GM21515 (cell line): ENCODE results near the gene HK3.

Source experiments
- ATAC-seq: cut with Tn5 transposase; IDR thresholded peaks from one replicate; pipeline ENCODE4 v1.9.1; 2021; ENCODE audit not compliant: unreplicated experiment

The HK3 gene

GRCh38 chr5:176870110-176870591 lies 29.0 kb downstream of the HK3 start:
- ATAC-seq = no peak

- no peak for ATAC-seq
Measured at GRCh38 chr5:176869501-176870109, 29.5 kb downstream of the HK3 start.

DNA sequence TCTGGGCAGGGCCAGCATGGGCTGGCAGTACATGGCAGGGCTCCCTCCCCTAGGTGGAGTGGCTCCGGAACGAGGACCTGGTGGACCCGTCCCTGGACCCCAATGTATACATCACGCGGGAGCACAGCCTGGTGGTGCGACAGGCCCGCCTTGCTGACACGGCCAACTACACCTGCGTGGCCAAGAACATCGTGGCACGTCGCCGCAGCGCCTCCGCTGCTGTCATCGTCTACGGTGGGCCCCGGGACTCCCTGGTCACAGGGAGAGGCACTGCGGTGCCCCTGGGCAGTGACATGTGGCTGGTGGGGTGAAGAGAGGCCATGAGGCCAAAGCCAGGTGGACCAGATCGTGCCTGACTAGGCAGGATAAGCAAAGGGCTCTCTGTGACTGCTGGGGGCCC lies 30.4 kb downstream of the HK3 start:
- ATAC-seq = no peak

DNA sequence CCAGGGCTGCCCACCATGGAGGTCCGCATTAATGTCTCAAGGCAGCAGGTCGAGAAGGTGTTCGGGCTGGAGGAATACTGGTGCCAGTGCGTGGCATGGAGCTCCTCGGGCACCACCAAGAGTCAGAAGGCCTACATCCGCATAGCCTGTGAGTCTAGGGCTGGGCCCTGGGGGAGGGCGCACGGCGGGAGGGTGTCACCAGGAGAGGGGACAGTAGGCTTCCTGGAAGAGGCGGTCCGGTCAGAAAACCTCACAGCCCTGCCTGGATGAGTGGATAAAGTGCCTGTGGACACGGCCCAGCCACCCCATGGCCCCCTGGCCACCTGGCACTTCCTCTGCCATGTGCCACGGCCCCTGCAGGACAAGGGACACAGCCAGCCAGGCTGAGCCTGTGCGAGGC lies 31.0 kb downstream of the HK3 start:
- ATAC-seq = no peak

DNA sequence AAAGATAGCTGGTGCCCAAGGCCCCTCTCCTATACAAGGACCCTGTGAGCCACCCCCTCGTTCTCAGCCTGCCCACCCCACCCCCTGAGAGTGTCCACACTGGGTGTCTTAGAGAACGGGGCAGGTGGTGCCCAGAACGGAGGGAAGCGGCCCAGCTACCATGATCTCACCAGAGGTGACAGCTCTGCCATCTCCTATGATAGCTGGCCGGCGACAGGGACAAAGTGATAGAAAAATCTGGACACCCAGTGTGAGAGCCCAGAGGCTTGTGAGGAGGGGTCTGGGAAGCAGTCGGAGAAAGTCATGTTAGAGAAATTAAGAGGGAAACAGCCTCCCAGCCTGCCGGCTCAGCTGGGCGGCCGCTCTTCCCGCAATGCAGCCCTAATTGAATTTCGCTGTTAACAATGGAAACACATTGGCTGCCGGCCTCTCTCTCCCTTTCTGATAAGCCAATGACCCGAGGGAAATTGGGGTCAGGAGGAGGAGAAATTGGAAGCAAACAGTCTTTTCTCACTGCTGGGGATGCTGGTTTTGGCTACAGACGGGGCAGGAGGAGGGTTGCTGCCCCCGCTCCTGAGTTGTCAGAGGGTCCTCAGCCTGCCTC lies 32.3 kb downstream of the HK3 start:
- ATAC-seq = no peak

- ATAC-seq = no peak
Measured at GRCh38 chr5:176865964-176866363, 33.2 kb downstream of the HK3 start.

- no peak for ATAC-seq
Measured at GRCh38 chr5:176864755-176865154, 34.4 kb downstream of the HK3 start.

DNA sequence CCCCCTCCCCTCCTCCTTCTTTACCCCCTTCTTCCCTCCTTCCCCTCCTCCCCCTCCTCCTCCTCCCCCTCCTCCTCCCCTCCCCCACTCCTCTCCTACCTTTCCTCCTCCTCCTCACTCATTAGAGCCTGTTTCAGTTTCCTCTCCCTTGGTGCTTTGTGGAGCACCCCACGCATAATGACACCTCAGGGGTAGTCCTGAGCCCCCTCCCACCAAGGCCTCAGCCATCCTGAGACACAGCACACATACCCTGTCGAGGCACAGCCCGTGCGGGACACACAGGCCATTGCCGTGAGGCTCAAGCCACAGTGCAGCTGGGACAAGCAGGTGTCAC lies 35.4 kb downstream of the HK3 start:
- ATAC-seq = no peak

- ATAC-seq = no peak
Measured at GRCh38 chr5:176863041-176863764, 35.9 kb downstream of the HK3 start.

GRCh38 chr5:176862330-176862995 lies 36.7 kb downstream of the HK3 start:
- no peak for ATAC-seq

- ATAC-seq = no peak
Measured at GRCh38 chr5:176861276-176861675, 37.9 kb downstream of the HK3 start.

GRCh38 chr5:176860381-176860780 lies 38.8 kb downstream of the HK3 start:
- ATAC-seq = no peak

DNA sequence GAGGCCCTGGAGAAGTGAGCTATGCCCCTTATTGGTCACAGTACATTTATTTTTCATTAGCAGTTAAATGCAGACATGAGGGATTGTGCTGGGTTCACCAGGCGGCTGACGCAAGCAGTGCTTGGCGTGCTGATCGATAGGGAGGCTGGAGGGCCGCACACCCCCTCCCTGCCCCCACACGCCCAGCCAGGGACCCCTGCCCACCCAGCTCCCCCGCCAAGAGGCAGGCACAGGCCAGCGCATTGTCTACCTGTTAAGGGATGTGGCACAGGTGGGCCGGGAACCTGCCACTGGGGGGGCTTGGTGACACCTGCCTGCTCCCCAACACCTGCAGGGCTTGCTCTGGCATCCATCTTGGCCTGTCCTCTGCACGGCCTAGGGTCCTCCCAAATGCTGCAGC lies 39.2 kb downstream of the HK3 start:
- no peak for ATAC-seq

GRCh38 chr5:176857894-176858273 lies 41.3 kb downstream of the HK3 start:
- ATAC-seq = no peak

DNA sequence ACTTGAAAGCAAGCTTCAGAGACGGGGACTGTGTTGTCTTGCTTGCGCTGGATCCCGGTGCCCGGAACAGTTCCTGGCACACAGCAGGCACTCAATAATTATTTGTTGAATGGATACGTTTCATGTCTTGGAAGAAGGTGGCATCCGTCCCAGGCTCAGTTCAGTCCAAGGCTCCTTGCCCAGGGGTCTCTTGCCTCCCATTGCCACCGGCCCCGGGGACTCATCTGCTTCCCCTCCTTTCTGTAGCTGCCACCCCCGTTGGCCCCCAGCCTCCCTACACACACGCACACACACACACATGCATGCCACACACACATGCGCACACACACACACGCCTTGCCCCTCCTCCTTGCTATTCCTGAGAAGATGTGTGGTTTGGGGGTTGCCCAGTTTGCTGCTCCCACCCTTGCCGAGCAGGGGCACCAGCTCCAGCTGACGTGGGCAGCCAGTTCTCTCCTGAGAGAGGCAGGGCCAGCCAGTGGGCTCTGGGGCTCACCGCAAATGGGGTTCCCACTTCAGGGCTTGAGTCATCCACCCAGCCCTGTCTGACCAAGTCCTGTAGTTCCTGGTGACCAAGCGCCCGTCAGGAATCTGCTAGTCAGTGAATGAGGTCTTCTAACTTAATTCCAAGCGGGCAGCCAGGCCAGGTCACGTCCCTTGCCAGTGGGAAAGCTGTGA lies 41.8 kb downstream of the HK3 start:
- ATAC-seq = no peak

DNA sequence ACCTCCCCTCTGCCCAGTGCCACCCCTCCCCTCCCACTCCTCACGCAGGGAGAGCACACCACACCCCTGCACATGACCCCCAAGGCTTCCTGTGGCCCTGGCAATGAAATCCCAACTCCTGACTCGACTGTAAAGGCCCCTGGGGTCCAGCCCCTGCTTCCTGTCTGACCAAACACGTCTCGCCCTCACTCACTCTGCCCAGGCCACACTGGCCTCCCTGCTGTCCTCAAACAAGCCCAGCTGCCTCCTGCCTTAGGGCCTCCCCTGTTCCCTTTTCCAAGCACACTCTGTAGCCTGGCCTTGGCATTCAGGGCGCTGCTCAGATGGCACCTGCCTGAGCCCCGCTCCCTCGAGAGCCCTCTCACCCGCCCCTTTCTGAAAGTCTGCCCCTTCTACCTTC lies 42.4 kb downstream of the HK3 start:
- no peak for ATAC-seq

GRCh38 chr5:176855598-176855997 lies 43.5 kb downstream of the HK3 start:
- ATAC-seq = no peak

- ATAC-seq = no peak
Measured at GRCh38 chr5:176854164-176854563, 45.0 kb downstream of the HK3 start.

DNA sequence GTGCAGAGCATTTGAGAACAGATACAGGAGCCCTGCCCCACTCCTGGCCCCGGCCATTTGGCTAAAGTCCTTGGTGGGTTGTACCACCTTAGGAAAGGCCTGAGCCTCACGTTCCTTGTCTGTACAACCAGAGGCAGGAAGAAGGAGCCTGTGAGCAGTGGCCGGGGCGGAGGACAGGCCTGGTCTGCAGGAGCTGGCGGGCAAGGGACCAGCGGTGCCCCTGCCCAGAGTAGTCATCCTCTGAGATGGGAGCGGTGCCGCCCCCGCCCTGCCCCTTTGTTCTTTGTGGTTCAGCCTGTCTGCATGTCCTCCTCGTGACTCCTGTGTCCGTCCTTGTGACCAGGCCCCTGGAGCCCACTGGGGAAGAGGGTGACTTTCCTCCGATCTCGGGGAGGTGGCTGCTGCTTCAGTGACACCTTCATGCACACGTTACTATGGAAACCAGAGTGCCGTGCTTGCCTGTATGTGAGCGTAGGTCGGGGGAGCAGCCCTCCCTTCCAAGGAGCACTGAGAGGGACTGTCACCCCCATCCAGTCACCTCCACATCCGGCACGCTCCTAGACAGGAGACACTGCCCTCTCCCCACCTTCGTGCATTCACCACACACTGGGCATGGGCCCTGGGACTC lies 45.9 kb downstream of the HK3 start:
- ATAC-seq = no peak

DNA sequence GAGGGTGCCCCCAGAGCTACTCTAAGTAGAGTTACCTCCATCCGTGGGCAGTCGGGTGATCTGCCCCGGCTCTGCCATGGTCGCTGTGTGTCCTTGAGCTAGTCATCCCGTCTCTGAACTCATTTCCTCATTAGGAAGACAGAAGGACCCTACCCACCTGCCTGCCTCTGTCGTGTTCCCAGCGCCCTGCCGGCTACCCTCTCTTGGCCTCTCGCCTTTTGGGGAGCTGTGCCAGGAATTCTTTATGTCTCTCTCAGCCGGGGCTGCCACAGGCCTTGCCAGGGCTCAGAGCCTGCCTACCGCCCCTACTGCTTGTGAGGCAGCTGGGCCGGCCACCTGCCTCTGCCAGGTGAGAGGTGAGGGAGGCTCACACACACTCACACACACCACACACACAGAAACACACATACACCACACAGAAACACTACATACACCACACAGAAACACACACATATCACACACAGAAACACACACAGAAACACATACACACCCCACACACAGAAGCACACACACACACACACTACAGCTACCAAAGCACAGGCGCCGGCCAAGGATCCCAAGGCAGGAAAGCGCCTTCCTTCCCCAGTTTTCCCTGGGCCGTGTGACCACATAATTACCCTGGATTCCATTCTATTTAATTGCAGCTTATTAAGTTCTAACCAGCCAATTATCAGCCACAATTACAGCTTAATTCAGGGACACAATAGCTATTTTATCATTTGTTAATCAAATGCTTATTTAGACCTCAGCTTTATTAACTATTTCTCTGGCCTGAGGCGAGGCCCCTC lies 47.1 kb downstream of the HK3 start:
- no peak for ATAC-seq
